HuH-7 (cell line): ENCODE results near the gene JOSD1.
A peak's percentile ranks its signal among the peaks of the same experiment; 100 is the strongest.

Source experiments
- DNase-seq: peaks from one replicate; pipeline ENCODE4 v3.0.0; 2011; ENCODE audit warnings: low spot score

The JOSD1 gene

DNA sequence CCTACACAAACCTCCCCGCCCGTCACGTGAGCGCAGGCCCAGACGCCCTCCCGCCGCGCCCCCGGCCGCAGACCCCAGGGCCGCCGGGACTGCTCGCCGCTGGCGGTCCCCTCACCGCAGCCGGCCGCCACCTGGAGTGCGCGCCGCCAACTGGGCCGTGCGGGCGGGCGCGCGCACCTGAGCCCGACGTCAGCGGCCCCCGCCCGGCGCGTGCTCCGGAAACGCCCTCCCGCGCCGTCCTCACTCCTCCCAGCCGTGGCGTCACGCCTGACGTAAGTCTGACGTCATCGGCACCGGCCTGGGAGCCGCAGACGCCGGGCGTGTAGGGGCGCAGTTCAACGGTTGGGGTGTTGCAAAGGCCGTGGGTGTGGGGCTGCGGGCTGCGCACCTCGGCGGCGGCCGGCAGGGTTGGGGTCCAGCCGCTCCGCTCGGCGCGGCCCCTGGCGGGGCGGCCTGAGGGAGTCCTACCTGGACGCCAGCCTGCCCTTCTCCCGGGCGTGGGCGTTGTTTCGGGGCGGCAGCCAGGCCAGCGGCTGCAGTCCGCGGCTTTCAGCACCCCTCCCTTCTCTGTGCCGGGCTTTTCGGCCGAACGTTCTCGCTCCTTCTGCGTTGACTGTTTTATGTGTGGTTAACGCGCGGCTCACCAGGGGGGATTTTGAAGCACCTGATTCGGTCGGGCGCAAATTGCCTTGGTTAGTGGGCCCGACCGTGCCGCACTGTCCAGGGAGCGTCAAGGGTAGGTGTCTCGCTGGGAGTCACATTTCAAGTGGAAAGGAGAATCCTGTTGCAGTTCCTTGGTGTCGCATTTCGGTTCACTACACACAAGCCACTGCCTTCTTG is at the start of gene JOSD1:
TSS of gene JOSD1 (minus strand) at position 155 of the 840 bp plus-strand sequence. CDS start 956 bp downstream, outside the sequence.
- DNase-seq, result peak; percentile 86

GRCh38 chr22:38750104-38750503 is 49.4 kb upstream of the JOSD1 start:
- no peak for DNase-seq

- no peak for DNase-seq
Observed at GRCh38 chr22:38748487-38749136, 47.9 kb upstream of the JOSD1 start.

GRCh38 chr22:38745676-38746460 is 45.1 kb upstream of the JOSD1 start:
- DNase-seq, result no peak

- no peak for DNase-seq
Observed at GRCh38 chr22:38744981-38745380, 44.2 kb upstream of the JOSD1 start.

GRCh38 chr22:38742176-38742942 is 41.6 kb upstream of the JOSD1 start:
- DNase-seq, result no peak

GRCh38 chr22:38741576-38741975 is 40.8 kb upstream of the JOSD1 start:
- DNase-seq, result no peak

- no peak for DNase-seq
Observed at GRCh38 chr22:38741166-38741565, 40.4 kb upstream of the JOSD1 start.

GRCh38 chr22:38740754-38741153 is 40.0 kb upstream of the JOSD1 start:
- DNase-seq, result no peak

- no peak for DNase-seq
Observed at GRCh38 chr22:38740116-38740723, 39.5 kb upstream of the JOSD1 start.

DNA sequence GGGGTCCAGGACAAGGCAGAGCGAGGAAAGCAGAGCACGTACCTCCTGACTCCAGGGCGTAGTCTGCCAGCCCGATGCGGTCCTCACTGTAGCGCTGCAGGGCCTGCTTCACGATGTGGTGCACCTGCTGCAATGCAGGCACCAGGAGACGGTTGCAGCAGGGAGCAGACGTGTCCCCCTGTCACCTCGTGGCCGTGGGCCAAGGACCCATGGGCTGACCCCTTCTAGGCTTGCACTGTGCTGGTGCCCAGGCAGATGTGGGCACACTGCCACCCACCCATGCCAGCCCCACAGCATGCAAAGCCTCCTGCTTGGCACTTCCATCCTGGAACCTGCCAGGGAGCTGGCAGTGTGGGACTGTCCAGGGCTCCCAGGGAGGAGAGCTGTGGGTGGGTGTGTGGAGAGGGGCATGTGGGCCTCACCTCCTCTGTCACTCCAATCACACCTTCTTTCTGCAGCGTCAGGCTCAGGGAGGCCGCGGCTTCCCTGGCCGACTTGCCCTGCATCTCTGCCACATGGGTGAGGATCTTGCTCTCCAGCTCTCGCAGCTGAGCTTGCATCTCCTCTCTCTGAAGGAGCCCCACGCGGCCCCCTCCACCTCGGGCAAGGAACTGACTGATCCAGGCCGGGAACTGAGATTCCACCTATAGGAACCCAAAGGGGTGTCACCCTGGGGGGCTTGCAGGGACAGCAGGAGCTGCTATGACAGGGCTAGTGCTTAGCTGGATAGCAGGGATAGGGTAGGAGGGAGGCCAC is 38.7 kb upstream of the JOSD1 start:
- DNase-seq, result no peak

DNA sequence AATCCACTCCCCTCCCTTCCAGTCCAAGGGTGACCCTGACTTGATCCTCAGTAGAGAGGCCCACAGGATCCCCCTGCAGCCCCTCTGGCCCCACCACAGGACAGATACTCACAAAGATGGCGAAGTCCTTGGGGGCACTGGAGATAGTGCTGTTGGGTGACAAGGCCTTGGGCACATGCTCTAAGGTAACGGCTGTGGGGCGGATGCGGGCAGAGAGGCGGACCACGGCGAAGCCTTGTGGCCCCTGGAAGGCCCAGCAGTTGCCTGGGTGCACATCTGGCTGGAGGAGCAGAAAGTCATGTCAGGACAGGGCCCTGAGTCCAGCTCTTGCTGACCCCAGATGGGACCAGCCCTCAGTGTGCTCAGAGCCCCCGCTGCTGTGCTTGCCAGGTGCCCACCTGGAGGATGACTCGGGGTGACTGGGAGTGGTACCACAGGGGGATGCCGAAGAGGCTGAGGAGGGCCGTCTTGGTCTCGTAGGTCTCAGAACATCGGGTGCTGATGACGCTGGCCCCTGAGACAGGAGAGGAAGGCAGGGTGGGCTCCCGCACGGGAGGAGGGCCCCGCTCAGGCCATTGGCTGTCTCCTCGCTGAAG is 37.8 kb upstream of the JOSD1 start:
- no peak for DNase-seq

DNA sequence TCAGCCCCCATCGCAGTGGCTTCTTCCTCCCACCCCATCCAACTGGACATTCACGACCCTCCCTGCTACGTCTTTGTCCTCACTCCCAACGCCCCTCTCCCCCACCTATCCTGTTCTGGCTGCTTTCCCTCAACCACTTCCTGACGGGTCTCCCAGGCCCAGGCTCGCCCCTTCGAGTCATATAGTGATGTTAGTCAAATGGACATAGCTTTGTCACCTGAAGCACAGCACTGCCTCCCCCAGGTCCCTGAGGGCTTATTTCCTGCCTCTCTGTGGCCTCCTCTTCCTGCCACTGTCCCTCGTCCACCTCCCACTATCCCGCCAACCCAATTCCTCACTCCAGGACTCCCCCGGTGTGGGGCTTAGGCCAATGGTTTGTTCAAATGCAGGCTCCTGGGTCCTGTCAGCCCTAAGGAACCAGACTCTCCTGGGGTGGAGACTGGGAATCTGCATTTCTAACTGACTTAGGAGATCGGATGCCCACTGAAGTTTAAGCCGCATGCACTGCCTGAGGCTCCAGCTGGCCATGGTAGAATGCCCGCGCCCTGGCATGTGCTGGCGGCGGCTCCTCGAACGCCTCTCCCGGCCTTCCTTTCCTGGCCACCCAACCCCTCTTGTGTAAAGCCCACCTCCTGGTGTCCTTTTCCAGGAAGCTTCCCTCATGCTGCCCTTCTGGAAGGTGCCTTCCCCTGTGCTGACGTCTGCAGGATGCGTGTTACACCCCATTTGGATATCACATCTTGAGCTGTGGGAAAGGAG is 36.7 kb upstream of the JOSD1 start:
- DNase-seq, result no peak

DNA sequence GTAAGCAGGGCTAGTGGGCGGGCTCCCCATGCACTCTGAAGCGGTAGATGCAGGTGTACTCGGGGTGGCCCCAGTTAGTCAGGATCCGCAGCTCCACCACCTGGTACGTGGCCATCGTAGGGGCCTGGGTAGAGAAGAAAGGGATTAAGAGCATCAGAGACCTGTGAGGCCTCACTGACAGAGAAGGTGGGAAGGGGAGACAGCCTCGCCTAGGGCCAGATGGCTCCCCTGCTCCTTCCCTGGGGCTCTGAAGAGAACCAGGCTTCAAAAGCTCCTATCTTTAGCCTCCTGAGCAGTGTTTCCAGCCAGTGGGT is 35.5 kb upstream of the JOSD1 start:
- no peak for DNase-seq

- DNase-seq, result no peak
Observed at GRCh38 chr22:38735465-38736256, 34.9 kb upstream of the JOSD1 start.

- DNase-seq, result no peak
Observed at GRCh38 chr22:38735126-38735464, 34.4 kb upstream of the JOSD1 start.

- DNase-seq, result no peak
Observed at GRCh38 chr22:38734421-38735100, 33.8 kb upstream of the JOSD1 start.

DNA sequence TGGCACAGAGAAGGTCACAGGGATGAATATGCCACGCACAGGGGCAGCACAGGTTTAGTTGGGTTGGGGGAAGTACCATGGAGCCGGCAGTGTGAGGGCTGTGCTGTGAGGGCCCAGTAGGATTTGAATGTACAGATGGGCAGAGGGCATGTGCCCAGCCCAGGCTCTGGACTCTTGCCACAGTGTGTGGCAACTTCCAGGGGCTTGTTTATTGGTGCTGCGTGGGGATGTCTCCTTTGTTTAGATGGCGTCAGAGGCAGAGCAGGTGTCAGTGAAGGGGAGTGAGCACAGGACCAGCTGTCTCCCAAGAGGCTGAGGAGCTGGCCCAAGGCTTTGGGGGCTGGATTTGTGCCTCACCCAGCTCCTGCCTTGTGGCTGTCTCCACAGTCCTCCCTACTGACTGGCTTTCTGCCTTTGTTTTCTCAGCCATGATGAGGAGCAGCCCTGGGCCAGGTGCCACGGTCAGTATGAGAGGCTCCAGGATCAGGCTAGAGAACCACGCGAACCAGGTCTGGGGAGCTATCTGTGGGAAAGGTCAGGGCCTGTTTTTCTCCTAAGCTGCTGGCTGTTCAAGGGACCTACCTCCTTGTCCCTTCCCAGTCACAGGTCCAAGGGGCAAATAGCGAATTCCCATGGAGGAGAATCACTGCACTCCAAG is 33.1 kb upstream of the JOSD1 start:
- no peak for DNase-seq
